Caco-2 (cell line): Measurements from ENCODE around the gene CMTM4. TPM values are rescaled to one million over a fixed set of nuclear protein-coding genes. Genes with fewer than 3 reads are reported as not detected.

Experiments used
- BruUV-seq: library from RNA; stranded (reverse); fragments of 400-500 nt; replicated peaks from 2 replicates; lab custom pipeline; 2021; lab: Mats Ljungman, UMichigan
- CTCF ChIA-PET: fragments of 300-600 bp; sonication (Branson Sonifier 250); formaldehyde crosslinking; loops from one replicate; lab custom pipeline; 2022; ENCODE audit warnings: antibody characterized with exemption; lab: Charles Lee
- POLR2A ChIA-PET: fragments of 300-600 bp; sonication (Branson Sonifier 250); formaldehyde crosslinking; loops from one replicate; lab custom pipeline; 2022; ENCODE audit warnings: antibody characterized with exemption; lab: Charles Lee
- DNase-seq, 2 experiments: peaks; one replicate each; pipeline versions ENCODE4 v3.0.0 to v3.0.0-alpha.2; 2020 to 2022
- H3K27me3 ChIP-seq: replicated peaks from 2 replicates; pipeline ENCODE4 v1.6.0; 2011; ENCODE audit warnings: low read length; ENCODE audit not compliant: control insufficient read depth, insufficient read depth
- H3K36me3 ChIP-seq: 2 replicates; pipeline ENCODE4 v1.5.1; 2011; ENCODE audit warnings: low read length; ENCODE audit not compliant: control insufficient read depth, insufficient read depth
- H3K4me1 ChIP-seq: fragments of 250-450 bp; sonication (Bioruptor Pico); 2 replicates; pipeline ENCODE4 v1.5.1; 2020; ENCODE audit warnings: mild to moderate bottlenecking
- H3K4me3 ChIP-seq: 2 replicates; pipeline ENCODE4 v1.5.1; 2011; ENCODE audit warnings: low read depth, mild to moderate bottlenecking, control low read depth, low read length
- H3K9me3 ChIP-seq: fragments of 250-450 bp; sonication (Bioruptor Pico); 2 replicates; pipeline ENCODE4 v1.5.1; 2020; ENCODE audit warnings: mild to moderate bottlenecking, moderate library complexity
- H3K27ac Mint-ChIP-seq: one replicate; pipeline ENCODE4 v1.8.0; 2022; ENCODE audit warnings: mixed read lengths; ENCODE audit not compliant: unreplicated experiment
- H3K27me3 Mint-ChIP-seq: one replicate; pipeline ENCODE4 v1.8.0; 2022; ENCODE audit warnings: mixed read lengths; ENCODE audit not compliant: insufficient read depth, unreplicated experiment
- H3K36me3 Mint-ChIP-seq: one replicate; pipeline ENCODE4 v1.8.0; 2022; ENCODE audit warnings: mild to moderate bottlenecking, mixed read lengths; ENCODE audit not compliant: insufficient read depth, unreplicated experiment
- H3K4me1 Mint-ChIP-seq: one replicate; pipeline ENCODE4 v1.8.0; 2022; ENCODE audit warnings: low read depth, mixed read lengths; ENCODE audit not compliant: unreplicated experiment
- H3K4me3 Mint-ChIP-seq: one replicate; pipeline ENCODE4 v1.8.0; 2022; ENCODE audit warnings: mild to moderate bottlenecking, moderate library complexity, mixed read lengths; ENCODE audit not compliant: unreplicated experiment
- H3K9me3 Mint-ChIP-seq: one replicate; pipeline ENCODE4 v1.8.0; 2022; ENCODE audit warnings: mixed read lengths; ENCODE audit not compliant: unreplicated experiment
- intact Hi-C: fragments of 100-400 bp; cut with micrococcal nuclease; formaldehyde crosslinking; loops from one replicate; pipeline ENCODE4 v1.10.0; 2022; ENCODE audit not compliant: unreplicated experiment
- total RNA-seq: library from RNA; stranded (reverse); gene quantifications from 2 replicates; pipeline ENCODE4 v1.2.3, GENCODE V29; 2022
- TF ChIP-seq, protein P1 (sequence below), 2 experiments: fragments of 200-600 bp in 1 of 2; IDR thresholded peaks; 1 replicate in 1 of 2; 2 replicates in 1 of 2; pipeline versions ENCODE4 v1.5.1 to v1.8.0; 2011 to 2022; ENCODE audit warnings: antibody characterized with exemption in 1 of 2, control low read depth in 1 of 2, inconsistent platforms in 1 of 2, low read depth in 1 of 2, low read length in 1 of 2, mild to moderate bottlenecking in 1 of 2, moderate library complexity in 1 of 2; ENCODE audit not compliant: insufficient read depth in 1 of 2, severe bottlenecking in 1 of 2, unreplicated experiment in 1 of 2

CMTM4 gene
- total RNA-seq, 1 experiment from 2014 or later: 108 TPM

- no peaks in the 10 kb centered on the region for H3K9me3 Mint-ChIP-seq
- no peaks in the 10 kb centered on the region for H3K27me3 ChIP-seq
- ChIA-PET CTCF (interaction anchor here (0.7 to 1.4 kb wide), 8 partner anchors 32 to 177 kb away, joined by 3 to 6 read pairs (median 4); partner anchors contain the start of genes DYNC1LI2 and NAE1), POLR2A (interaction anchor here (0.7 kb wide), 1 partner anchor 87 kb away, joined by 3 read pairs; no protein-coding TSS in a partner anchor)
- TF ChIP-seq, protein P1, sequence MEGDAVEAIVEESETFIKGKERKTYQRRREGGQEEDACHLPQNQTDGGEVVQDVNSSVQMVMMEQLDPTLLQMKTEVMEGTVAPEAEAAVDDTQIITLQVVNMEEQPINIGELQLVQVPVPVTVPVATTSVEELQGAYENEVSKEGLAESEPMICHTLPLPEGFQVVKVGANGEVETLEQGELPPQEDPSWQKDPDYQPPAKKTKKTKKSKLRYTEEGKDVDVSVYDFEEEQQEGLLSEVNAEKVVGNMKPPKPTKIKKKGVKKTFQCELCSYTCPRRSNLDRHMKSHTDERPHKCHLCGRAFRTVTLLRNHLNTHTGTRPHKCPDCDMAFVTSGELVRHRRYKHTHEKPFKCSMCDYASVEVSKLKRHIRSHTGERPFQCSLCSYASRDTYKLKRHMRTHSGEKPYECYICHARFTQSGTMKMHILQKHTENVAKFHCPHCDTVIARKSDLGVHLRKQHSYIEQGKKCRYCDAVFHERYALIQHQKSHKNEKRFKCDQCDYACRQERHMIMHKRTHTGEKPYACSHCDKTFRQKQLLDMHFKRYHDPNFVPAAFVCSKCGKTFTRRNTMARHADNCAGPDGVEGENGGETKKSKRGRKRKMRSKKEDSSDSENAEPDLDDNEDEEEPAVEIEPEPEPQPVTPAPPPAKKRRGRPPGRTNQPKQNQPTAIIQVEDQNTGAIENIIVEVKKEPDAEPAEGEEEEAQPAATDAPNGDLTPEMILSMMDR (IDR thresholded peaks at IDR 0.05; ENCODE audit: insufficient read depth in 1 of 2, low read depth in 1 of 2, low read length in 1 of 2, severe bottlenecking in 1 of 2, unreplicated experiment in 1 of 2): no peak
- peak overlapping the region; percentile 61 for H3K27ac Mint-ChIP-seq
- peak; percentile 73 to 80 for DNase-seq
- H3K36me3 Mint-ChIP-seq: peaks cover 28% of the 10 kb centered on the region
- no peaks in the 10 kb centered on the region for H3K9me3 ChIP-seq
- H3K4me3 ChIP-seq: peak overlapping the region; percentile 80
- peaks cover 21% of the 10 kb centered on the region for H3K4me1 Mint-ChIP-seq
- BruUV-seq: no TSS peak
- peak overlapping the region; percentile 94 for H3K4me3 Mint-ChIP-seq
- H3K36me3 ChIP-seq: no peaks in the 10 kb centered on the region
- H3K27me3 Mint-ChIP-seq: no peaks in the 10 kb centered on the region
- peaks cover 17% of the 10 kb centered on the region for H3K4me1 ChIP-seq
- intact Hi-C loops: loop anchor here (1.0 to 2.0 kb wide), 3 partner anchors 19 to 45 kb away; no protein-coding TSS in a partner anchor
Observed at GRCh38 chr16:66695935-66696668, 441 bp downstream of the CMTM4 start.

DNA sequence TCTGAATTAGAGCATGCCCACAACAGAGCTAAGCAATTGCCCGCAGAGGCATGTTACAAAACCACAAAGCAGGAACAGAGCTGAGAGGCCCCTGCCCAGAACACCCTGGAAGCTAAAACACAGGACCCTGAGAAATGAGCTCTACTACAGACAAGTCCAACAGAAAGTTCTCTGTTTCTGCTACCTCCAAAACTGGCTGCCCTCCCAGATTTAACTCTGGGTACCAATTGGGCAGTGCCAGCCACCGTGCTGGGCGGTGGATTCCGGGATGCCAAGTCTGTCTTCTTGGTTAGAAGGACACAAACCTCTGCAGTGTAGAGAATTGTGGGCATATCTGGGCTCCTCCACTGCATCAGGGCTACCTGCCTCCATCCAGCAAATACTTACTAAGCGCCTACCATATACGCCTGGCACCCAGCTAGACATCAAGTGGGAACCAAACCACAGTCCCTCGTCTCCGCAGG lies 1.0 kb downstream of the CMTM4 start:
- peaks cover 28% of the 10 kb centered on the region for H3K36me3 Mint-ChIP-seq
- H3K9me3 Mint-ChIP-seq: no peaks in the 10 kb centered on the region
- TF ChIP-seq, protein P1 (IDR thresholded peaks at IDR 0.05; ENCODE audit: insufficient read depth in 1 of 2, low read depth in 1 of 2, low read length in 1 of 2, severe bottlenecking in 1 of 2, unreplicated experiment in 1 of 2): no peak
- H3K4me3 Mint-ChIP-seq: peak overlapping the region; percentile 94
- TSS peak; percentile 40 for BruUV-seq
- H3K4me1 Mint-ChIP-seq: peaks cover 27% of the 10 kb centered on the region
- ChIA-PET POLR2A (interaction anchor here (0.7 kb wide), 1 partner anchor 87 kb away, joined by 3 read pairs; no protein-coding TSS in a partner anchor), CTCF (interaction anchor here (0.7 to 1.4 kb wide), 7 partner anchors 32 to 135 kb away, joined by 3 to 6 read pairs (median 4); partner anchors contain the start of genes DYNC1LI2 and NAE1)
- H3K4me3 ChIP-seq: peak overlapping the region; percentile 80
- H3K4me1 ChIP-seq: peaks cover 21% of the 10 kb centered on the region
- DNase-seq: no peak
- H3K9me3 ChIP-seq: no peaks in the 10 kb centered on the region
- peak overlapping the region; percentile 61 for H3K27ac Mint-ChIP-seq
- H3K27me3 Mint-ChIP-seq: no peaks in the 10 kb centered on the region
- intact Hi-C loops: loop anchor here (1.0 to 2.0 kb wide), 3 partner anchors 20 to 44 kb away; no protein-coding TSS in a partner anchor
- no peaks in the 10 kb centered on the region for H3K36me3 ChIP-seq
- H3K27me3 ChIP-seq: no peaks in the 10 kb centered on the region

DNA sequence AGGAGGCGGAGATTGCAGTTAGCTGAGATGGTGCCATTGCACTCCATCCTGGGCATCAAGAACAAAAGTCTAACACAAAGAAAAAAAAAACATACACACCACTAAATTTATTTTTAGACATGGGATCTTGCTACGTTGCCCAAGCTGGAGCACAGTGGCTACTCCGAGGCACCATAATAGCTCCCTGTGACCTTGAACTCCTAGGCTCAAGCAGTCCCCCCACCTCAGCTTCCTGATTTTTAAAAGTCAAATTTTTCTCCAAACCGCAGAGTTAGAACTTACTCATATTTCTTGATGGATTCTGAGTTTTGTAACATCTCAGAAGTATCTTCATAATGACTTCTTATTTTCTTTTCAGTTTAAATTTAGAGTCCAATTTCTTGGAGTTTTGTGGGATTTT lies 3.4 kb downstream of the CMTM4 start:
- Histone ChIP-seq H3K4me1 (peaks cover 27% of the 10 kb centered on the region), H3K27me3 (no peaks in the 10 kb centered on the region), H3K36me3 (no peaks in the 10 kb centered on the region), H3K9me3 (no peaks in the 10 kb centered on the region), H3K4me3 (no peak overlapping the region)
- no peak overlapping the region for H3K4me3 Mint-ChIP-seq
- POLR2A ChIA-PET: no interaction called here
- TF ChIP-seq, protein P1 (IDR thresholded peaks at IDR 0.05; ENCODE audit: insufficient read depth in 1 of 2, low read depth in 1 of 2, low read length in 1 of 2, severe bottlenecking in 1 of 2, unreplicated experiment in 1 of 2): no peak
- no peaks in the 10 kb centered on the region for H3K27me3 Mint-ChIP-seq
- peaks cover 33% of the 10 kb centered on the region for H3K4me1 Mint-ChIP-seq
- no peak for DNase-seq
- H3K9me3 Mint-ChIP-seq: no peaks in the 10 kb centered on the region
- CTCF ChIA-PET: no interaction called here
- no peak overlapping the region for H3K27ac Mint-ChIP-seq
- peaks cover 28% of the 10 kb centered on the region for H3K36me3 Mint-ChIP-seq
- intact Hi-C loops: no loop called here
- no TSS peak for BruUV-seq
